AG10803 (cell line): Measurements from ENCODE around the gene WTAP.
A peak's percentile ranks its signal among the peaks of the same experiment; 100 is the strongest.

Experiments
- DNase-seq: peaks from one replicate; pipeline ENCODE4 v3.0.0; 2010; ENCODE audit warnings: low read depth
- H3K4me3 ChIP-seq: 2 replicates; pipeline ENCODE4 v1.5.1; 2011; ENCODE audit warnings: mild to moderate bottlenecking, low read length, control low read depth
- TF ChIP-seq, protein P1 (sequence below): conservative IDR thresholded peaks from 2 replicates; pipeline ENCODE4 v1.5.1; 2011; ENCODE audit warnings: mild to moderate bottlenecking, low read length, control low read depth, inconsistent platforms

WTAP gene

DNA sequence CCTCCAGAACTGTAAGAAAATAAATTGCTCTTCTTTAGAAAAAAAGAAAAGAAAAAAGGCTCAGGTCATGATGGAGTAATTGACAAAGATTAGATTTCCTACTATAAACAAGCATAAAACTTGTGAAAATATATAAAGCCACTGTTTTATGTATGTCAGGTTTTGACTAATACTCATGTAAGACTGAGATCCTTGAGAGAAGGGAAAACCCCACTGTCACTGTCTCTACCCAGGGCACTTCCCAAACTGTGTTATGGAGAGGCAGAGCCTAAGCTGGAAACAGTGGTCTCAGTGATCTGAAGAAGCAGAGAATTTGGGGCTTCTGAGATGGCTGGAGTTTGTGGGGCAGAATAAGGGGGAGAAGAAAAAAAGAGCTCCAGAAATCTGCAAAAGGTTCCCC, 42.2 kb downstream of the WTAP start:
- H3K4me3 ChIP-seq = no peak overlapping the region
- no peak for DNase-seq
- TF ChIP-seq, protein P1, sequence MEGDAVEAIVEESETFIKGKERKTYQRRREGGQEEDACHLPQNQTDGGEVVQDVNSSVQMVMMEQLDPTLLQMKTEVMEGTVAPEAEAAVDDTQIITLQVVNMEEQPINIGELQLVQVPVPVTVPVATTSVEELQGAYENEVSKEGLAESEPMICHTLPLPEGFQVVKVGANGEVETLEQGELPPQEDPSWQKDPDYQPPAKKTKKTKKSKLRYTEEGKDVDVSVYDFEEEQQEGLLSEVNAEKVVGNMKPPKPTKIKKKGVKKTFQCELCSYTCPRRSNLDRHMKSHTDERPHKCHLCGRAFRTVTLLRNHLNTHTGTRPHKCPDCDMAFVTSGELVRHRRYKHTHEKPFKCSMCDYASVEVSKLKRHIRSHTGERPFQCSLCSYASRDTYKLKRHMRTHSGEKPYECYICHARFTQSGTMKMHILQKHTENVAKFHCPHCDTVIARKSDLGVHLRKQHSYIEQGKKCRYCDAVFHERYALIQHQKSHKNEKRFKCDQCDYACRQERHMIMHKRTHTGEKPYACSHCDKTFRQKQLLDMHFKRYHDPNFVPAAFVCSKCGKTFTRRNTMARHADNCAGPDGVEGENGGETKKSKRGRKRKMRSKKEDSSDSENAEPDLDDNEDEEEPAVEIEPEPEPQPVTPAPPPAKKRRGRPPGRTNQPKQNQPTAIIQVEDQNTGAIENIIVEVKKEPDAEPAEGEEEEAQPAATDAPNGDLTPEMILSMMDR = no peak

DNA sequence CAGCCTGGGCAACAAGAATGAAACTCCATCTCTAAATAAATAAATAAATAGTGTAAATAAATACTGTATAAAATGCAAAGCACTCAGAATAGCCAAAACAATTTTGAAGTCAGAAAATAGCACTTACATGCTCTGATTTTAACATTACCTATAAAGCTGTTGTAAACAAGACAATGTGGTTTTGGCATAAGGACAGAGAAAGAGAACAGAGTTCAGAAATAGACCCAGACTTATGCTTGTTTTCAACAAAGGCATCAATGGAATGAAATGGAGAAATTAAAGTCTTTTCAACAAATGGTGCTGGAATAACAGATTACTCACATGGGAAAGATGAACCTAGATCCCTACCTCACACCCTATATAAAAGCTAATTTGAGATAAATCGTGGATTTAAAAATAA, 44.9 kb downstream of the WTAP start:
- TF ChIP-seq, protein P1 = no peak
- H3K4me3 ChIP-seq = no peak overlapping the region
- DNase-seq = peak; percentile 51

DNA sequence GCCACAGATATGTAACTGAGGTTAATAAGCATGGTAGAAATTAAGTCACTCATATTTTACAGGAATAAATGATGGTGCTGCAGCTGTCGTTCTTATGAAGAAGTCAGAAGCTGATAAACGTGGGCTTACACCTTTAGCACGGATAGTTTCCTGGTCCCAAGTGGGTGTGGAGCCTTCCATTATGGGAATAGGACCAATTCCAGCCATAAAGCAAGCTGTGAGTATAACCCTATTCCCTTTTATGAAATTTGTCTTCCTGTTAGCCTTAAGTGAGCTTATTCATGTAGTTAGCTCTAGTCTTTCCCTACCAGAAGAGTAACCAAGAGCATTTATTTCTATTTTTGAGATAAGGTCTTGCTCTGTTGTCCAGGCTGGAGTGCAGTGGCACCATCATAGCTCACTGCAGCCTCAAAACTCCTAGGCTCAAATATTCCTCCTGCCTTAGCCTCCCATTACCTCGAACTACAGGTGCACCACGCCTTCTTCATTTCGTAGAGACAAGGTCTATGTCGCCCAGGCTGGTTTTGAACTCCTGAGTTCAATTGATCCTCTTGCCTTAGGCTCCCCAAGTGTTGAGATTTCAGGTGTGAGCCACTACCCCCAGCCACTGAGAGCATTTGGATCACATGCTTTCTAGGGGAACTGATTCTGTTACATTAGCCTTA, 50.1 kb downstream of the WTAP start:
- TF ChIP-seq, protein P1 = no peak
- no peak for DNase-seq

DNA sequence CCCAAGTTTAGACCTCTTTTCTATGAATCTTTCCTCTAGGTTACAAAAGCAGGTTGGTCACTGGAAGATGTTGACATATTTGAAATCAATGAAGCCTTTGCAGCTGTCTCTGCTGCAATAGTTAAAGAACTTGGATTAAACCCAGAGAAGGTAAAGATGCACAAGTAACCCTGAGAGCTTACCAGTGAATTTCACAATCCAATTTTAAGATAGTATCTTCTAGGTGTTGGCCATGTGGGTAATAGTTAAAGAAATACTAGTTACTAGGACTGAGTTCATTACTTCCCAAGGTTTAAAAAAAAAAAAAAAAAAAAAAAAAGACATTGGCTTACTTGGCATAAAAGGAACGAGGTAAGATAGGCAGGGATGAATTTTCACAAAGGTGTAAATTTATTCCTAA, 50.8 kb downstream of the WTAP start:
- TF ChIP-seq, protein P1 = no peak
- H3K4me3 ChIP-seq = no peak overlapping the region
- DNase-seq = no peak

More for the DNA sequence above, 50.1 kb downstream of the WTAP start:
- no peak overlapping the region for H3K4me3 ChIP-seq

DNA sequence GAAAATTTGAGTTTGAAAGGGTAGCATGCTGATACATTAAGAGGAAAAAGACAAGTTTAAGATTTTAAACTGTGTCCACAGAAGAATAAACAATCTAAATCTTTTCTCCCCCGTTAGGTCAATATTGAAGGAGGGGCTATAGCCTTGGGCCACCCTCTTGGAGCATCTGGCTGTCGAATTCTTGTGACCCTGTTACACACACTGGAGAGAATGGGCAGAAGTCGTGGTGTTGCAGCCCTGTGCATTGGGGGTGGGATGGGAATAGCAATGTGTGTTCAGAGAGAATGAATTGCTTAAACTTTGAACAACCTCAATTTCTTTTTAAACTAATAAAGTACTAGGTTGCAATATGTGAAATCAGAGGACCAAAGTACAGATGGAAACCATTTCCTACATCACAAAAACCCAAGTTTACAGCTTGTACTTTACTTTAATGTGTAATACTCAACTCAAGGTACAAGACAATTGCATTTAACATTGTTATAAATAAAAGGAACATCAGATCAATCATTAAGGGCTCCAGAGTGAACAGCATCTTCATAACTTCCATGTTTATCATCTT, 51.3 kb downstream of the WTAP start:
- TF ChIP-seq, protein P1 = no peak
- H3K4me3 ChIP-seq = no peak overlapping the region
- no peak for DNase-seq

DNA sequence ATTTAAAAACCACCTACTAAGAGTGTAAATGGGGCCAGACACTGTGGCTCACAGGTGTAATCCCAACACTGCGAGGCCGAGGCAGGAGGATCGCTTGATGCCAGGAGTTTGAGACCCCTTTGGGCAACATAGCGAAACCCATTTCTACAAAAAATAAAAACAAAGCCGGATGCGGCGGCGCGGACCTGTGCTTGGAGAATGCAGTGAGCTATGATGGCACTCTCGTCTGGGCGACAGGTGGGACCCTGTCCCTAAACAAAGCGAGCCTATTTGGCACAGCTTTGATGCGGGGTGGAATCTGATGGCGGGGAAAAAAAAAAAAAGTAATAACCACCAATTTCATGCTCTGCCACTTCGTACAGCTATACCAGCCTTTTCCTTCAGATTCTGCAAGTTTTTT, 61.0 kb downstream of the WTAP start:
- H3K4me3 ChIP-seq = peak overlapping the region; percentile 93
- DNase-seq = no peak
- TF ChIP-seq, protein P1 = no peak

DNA sequence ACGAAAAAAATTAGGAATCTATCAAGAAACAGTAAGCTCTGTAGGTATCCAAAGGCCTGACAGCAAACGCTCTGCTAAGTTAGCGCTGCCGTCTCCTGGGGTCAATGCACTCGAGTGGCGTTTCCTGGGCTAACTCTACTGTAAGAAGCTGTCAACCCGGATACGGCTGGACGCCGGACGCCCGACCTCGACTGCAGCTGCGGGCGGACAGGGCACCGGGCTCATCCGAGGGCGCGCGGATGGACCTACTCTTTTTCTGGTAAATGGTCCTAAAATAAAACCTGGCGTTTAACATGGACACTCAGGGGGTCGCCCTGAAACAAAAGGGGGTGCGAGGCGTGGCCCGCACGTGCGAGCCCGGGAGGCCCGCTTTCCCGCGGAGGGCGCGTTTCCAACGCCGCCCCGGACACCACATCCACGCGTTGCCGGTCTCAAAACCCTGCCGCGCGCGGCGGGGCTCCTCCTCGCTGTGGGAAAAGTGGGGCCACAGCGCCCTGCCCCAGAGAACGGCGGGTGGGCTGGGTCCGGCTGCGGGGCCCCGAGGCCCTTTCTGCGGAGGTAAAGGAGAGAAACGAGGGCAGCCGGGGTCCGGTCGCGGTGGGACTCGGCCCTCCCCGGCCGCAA, 61.6 kb downstream of the WTAP start:
- peak; percentile 44 for DNase-seq
- peak overlapping the region; percentile 93 for H3K4me3 ChIP-seq
- TF ChIP-seq, protein P1 = no peak
